Bronchial smooth muscle cell (primary cell): ENCODE measurements around the gene NKX2-2. TPM values are rescaled to one million over a fixed set of nuclear protein-coding genes. Genes with fewer than 3 reads are reported as not detected.

ENCODE experiments used
- total RNA-seq: library from RNA; depleted of rRNA; stranded (reverse); fragments of >200 nt; gene quantifications from 2 replicates; pipeline ENCODE4 v1.2.1, GENCODE V29; 2014

Gene NKX2-2
- total RNA-seq: under 0.01 TPM in 1 of 2 replicates, not detected in the other

GRCh38 chr20:21513881-21514540 is at the start of gene NKX2-2:
NKX2-2 (minus strand) TSS chr20:21514064; CDS start chr20:21513669, 395 bp downstream.

Other genes starting within 250 kb of the NKX2-2 start
- 79.1 and 85.6 TPM in 2 replicates for gene XRN2, start 210.7 kb downstream of the NKX2-2 start, total RNA-seq
- not detected in 2 replicates for gene NKX2-4, start 116.5 kb downstream of the NKX2-2 start, total RNA-seq
- gene PAX1, start 191.6 kb upstream of the NKX2-2 start, total RNA-seq: not detected in 2 replicates